ENCODE data around the gene SAFB.

Gene SAFB

GRCh38 chr19:5592531-5593342, 30.1 kb upstream of the SAFB start:
- peaks cover 97 to 100% (median 100%) of the 10 kb centered on the region in 3 donors for H3K36me3 ChIP-seq
- TF ChIP-seq, protein P1, sequence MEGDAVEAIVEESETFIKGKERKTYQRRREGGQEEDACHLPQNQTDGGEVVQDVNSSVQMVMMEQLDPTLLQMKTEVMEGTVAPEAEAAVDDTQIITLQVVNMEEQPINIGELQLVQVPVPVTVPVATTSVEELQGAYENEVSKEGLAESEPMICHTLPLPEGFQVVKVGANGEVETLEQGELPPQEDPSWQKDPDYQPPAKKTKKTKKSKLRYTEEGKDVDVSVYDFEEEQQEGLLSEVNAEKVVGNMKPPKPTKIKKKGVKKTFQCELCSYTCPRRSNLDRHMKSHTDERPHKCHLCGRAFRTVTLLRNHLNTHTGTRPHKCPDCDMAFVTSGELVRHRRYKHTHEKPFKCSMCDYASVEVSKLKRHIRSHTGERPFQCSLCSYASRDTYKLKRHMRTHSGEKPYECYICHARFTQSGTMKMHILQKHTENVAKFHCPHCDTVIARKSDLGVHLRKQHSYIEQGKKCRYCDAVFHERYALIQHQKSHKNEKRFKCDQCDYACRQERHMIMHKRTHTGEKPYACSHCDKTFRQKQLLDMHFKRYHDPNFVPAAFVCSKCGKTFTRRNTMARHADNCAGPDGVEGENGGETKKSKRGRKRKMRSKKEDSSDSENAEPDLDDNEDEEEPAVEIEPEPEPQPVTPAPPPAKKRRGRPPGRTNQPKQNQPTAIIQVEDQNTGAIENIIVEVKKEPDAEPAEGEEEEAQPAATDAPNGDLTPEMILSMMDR (IDR thresholded peaks at IDR 0.05): no peak
- DNase-seq: no peak
- H3K4me3 ChIP-seq: no peak overlapping the region
- intact Hi-C loops (cut with DNase I; ENCODE audit: low total_unique reads): no loop called here
- no peaks in the 10 kb centered on the region for H3K9me3 ChIP-seq
- no peak overlapping the region for H3K27ac ChIP-seq
- H3K4me1 ChIP-seq: no peaks in the 10 kb centered on the region
- H3K27me3 ChIP-seq: no peaks in the 10 kb centered on the region

DNA sequence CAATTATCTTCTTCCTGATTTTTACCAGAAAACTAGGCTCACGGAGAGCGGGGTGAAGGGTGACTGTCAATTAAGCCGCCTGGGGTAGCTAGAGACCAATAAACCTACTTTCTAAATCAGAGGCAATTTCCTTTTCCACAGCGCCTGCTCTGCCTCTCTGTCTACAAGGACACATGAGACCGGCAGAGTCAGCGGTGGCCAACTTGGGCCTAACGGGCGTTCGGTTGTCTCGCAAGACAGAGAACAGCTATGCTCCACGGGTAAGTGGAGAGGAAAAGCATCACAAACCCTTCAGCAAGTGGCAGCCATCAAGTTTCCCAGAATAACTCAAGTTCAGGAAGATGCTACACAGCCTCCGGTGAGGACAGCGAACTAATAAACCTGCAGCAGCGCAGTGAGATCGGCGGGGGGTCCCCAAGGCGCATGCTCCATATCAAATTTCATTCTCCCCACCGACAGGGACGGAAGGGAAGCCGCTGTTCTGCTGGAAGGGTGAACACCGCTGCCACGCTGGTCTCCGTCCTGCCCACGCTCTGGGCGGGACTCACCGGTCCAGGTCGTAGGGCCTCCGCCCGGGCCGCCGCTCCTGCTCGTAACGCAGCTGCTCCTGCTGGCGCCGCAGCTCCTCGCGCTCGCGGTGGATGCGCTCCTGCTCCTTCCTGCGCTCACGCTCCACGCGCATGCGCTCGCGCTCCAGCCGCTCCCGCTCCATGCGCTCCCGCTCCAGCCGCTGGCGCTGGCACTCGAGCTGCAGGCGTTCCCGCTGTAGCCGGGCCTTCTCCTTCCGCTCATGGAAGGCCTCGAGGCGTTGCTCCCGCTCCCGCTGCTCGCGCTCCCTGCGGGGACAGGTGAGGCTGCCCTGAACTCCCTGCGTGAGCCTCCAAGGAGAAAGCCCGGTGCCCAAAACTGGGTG, 29.3 kb upstream of the SAFB start:
- Histone ChIP-seq H3K36me3 (peaks cover 97 to 100% (median 100%) of the 10 kb centered on the region in 3 donors), H3K4me1 (no peaks in the 10 kb centered on the region), H3K4me3 (no peak overlapping the region), H3K9me3 (no peaks in the 10 kb centered on the region), H3K27ac (no peak overlapping the region), H3K27me3 (no peaks in the 10 kb centered on the region)
- TF ChIP-seq, protein P1 (IDR thresholded peaks at IDR 0.05): no peak
- intact Hi-C loops (cut with DNase I; ENCODE audit: low total_unique reads): no loop called here
- DNase-seq: no peak

- intact Hi-C loops (cut with DNase I; ENCODE audit: low total_unique reads): no loop called here
- Histone ChIP-seq H3K4me3 (no peak overlapping the region), H3K27ac (no peak overlapping the region), H3K9me3 (no peaks in the 10 kb centered on the region), H3K27me3 (no peaks in the 10 kb centered on the region), H3K36me3 (peaks cover 98 to 100% (median 100%) of the 10 kb centered on the region in 3 donors), H3K4me1 (no peaks in the 10 kb centered on the region)
- DNase-seq: no peak
- TF ChIP-seq, protein P1 (IDR thresholded peaks at IDR 0.05): no peak
Observed at GRCh38 chr19:5594521-5594950, 28.3 kb upstream of the SAFB start.

DNA sequence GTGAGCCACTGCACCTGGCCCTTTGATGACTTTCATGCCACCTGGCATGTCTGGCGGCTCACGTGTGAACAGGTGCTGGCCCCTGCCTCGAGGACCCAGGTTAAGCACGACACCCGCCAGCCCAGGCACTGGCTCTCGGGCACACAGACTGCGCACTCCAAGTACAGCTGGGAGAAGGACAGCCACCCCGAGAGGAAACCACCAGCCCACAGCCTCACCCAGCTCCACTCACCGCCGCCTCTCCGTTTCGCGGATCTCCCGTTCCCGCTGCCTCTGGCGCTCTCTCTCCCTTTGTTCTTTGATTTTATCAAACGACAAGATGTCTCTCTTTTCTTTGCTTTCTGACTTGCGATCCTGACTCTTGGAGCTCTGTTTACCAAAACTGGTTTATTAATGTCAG, 27.8 kb upstream of the SAFB start:
- TF ChIP-seq, protein P1 (IDR thresholded peaks at IDR 0.05): no peak
- H3K27ac ChIP-seq: no peak overlapping the region
- intact Hi-C loops (cut with DNase I; ENCODE audit: low total_unique reads): no loop called here
- no peak overlapping the region for H3K4me3 ChIP-seq
- H3K36me3 ChIP-seq: peaks cover 99 to 100% (median 100%) of the 10 kb centered on the region in 3 donors
- H3K9me3 ChIP-seq: no peaks in the 10 kb centered on the region
- no peaks in the 10 kb centered on the region for H3K4me1 ChIP-seq
- H3K27me3 ChIP-seq: no peaks in the 10 kb centered on the region
- no peak for DNase-seq

DNA sequence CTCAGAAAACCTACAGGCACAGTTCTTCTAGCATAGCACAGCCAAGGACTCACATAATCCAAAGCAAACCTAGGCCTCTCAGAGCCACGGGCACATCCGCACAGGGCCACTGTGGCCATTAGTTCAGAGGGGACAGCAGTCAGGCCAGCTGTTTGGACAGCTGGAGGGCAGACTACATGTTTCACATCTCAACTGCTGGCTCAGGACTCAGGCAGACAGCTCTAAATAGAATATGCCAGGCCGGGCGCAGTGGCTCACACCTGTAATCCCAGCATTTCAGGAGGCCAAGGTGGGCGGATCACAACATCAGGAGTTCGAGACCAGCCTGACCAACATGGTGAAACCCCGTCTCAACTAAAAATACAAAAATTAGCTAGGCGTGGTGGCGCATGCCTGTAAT, 27.1 kb upstream of the SAFB start:
- no peaks in the 10 kb centered on the region for H3K27me3 ChIP-seq
- H3K4me1 ChIP-seq: no peaks in the 10 kb centered on the region
- intact Hi-C loops (cut with DNase I; ENCODE audit: low total_unique reads): no loop called here
- H3K27ac ChIP-seq: no peak overlapping the region
- TF ChIP-seq, protein P1 (IDR thresholded peaks at IDR 0.05): no peak
- H3K4me3 ChIP-seq: no peak overlapping the region
- DNase-seq: no peak
- H3K36me3 ChIP-seq: peaks cover 99 to 100% (median 100%) of the 10 kb centered on the region in 3 donors
- H3K9me3 ChIP-seq: no peaks in the 10 kb centered on the region
